Hepatic stellate cell (primary cell): ENCODE measurements around the gene SIPA1L3.
"Not testable (repeated sequence)": the region's sequence is repeated elsewhere in the genome, so short reads cannot be mapped to it uniquely, and the experiment has no call there.

ENCODE experiments used
- DNase-seq: peaks from one replicate; pipeline ENCODE4 v3.0.0; 2011; ENCODE audit warnings: low spot score

Gene SIPA1L3

DNA sequence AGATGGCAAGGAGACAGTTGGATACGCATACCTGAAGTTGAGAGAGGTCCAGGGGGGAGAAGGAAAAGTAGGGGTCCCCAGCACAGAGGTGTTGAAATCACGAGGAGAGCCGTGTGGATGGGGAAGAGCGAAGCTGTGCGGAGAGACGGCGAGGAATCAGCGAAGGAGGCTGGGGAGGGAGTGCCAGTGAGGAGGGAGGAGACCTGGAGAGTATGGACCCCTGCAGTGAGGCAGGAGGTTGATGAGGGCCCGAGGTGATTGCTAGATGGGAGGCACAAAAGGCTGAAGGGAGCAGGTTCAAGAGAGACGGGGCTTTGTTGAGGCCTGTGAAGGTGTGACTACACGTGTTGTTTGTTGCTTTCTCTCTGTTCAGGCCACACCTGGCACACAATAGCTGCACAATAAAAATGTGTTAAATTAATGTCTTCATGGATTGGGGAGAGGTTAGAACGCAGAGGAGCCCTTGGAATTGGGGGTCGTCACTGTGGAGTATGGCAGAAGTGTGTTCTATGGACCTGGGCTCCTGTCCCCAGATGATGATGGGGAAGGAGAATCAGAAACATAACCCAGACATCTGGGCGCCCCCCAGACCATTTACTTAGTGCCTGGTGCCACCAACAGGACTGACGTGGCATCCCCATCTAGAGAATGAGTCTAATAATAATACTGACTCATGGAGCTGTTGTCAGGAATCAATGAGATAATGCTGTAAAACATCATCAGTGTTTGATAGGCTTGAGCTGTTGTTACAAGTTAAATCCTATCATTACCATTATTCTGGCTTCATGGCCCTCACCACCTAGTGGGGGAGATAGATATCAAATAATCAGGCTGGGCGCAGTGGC, 137.5 kb downstream of the SIPA1L3 start:
- DNase-seq: peak; percentile 60

- no peak for DNase-seq
Observed at GRCh38 chr19:38045554-38046253, 138.7 kb downstream of the SIPA1L3 start.

DNA sequence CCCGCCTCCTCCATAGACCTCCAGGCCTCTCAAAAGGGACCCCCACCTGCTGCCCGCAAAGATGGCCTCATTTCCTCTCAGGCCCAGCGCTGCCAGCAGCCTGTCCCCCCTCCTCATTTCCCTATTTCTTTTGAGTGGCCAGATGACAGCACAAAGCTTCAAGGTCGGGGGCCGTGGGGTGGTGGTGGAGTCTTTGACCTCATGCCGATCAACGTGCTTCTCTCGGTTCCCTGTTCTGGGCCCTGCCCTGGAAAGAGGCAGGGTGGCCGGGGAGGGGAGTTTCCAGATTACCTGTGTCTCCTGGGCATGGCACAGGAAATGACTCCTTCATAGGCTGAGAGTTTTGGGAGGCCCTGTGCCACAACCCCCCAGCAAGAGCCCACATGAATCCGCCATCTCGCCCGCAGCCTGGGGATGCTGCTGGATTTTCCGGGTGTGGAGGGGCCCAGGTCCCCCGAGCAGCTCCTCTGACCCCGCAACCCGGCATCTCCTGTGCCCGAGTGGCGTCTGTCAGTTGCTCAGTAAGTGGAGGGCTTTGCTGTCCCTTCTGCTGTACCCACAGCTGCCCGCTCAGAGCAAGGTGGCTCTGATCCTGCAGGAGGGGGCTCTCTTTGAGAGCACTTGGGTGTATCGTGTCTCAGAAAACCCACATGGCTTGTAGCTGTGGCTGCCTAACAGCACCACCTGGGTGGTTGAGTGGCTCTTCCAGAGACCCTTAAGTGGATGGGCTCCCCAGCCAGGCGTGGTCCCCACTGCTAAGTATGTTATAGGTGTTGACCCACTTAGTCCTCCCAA, 139.4 kb downstream of the SIPA1L3 start:
- DNase-seq: no peak

- no peak for DNase-seq
Observed at GRCh38 chr19:38047049-38047438, 140.0 kb downstream of the SIPA1L3 start.

GRCh38 chr19:38047641-38048040, 140.6 kb downstream of the SIPA1L3 start:
- DNase-seq: no peak

DNA sequence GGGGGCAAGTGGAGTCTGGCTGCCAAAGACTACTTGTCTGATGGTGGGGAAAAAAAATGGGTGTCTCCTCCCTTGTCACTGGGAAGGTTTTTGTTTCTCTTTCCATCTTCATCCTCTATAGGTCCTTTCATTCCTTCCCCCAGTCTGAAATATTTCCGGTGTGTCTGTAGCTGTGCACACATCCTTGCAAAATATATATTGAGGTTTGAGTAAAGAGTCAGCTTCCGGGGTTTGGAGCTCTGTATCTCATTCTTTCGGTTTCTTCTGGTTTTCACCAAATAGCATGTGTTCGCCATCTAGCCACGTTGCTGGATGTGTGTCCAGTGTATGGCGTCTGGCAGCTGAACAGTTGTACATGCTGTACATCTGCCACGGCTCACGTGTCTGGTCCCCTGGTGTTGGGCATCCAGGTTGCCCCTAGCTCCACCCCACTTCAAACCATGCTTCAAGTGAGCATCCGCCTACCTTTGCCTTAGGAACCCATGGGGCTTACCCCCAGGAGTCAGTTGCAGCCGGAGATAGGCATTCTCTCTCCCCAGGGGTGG, 142.2 kb downstream of the SIPA1L3 start:
- no peak for DNase-seq

DNA sequence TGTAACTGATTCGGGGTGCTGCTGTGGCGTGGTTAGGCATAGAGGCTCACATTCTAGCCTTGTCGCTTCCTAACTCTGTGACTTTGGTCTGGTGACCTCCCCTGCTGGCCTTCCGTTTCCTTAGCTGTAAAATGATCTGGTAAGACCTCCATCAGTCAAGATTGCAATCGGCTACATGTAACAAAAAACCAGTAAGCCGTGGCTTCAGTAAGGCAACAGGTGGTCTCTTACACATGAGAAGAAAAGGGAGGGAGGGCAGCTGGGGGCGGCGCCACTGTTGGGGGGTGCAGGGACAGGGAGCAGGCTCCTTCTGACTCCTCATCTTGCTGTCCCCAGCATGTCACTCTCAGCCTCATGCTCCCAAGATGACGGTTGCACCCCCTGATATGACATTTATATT, 148.0 kb downstream of the SIPA1L3 start:
- no peak for DNase-seq

GRCh38 chr19:38055655-38056521, 148.9 kb downstream of the SIPA1L3 start:
- no peak for DNase-seq

- DNase-seq: no peak
Observed at GRCh38 chr19:38056646-38057045, 149.6 kb downstream of the SIPA1L3 start.

- no peak for DNase-seq
Observed at GRCh38 chr19:38057959-38058690, 151.1 kb downstream of the SIPA1L3 start.

DNA sequence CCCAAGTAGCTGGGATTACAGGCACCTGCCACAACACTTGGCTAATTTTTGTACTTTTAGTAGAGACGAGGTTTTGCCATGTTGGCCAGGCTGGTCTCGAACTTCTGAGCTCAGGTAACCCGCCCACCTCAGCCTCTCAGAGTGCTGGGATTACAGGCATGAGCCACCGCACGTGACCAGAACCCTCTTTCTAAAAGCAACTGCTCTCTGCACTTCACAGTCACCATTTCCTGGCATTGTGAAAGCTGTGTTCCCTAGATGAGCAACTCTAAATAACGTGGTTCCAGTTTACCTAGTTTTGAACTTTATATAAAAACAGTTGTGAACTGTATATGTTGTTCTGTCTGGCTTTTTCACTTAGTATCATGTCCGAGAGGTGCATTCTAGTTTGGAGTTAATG, 152.9 kb downstream of the SIPA1L3 start:
- no peak for DNase-seq

GRCh38 chr19:38060331-38060730, 153.3 kb downstream of the SIPA1L3 start:
- DNase-seq: no peak

- DNase-seq: peak; percentile 95
Observed at GRCh38 chr19:38061294-38061693, 154.3 kb downstream of the SIPA1L3 start.

GRCh38 chr19:38062959-38063761, 156.2 kb downstream of the SIPA1L3 start:
- no peak for DNase-seq

GRCh38 chr19:38063928-38064327, 156.9 kb downstream of the SIPA1L3 start:
- no peak for DNase-seq

GRCh38 chr19:38064661-38065425, 157.8 kb downstream of the SIPA1L3 start:
- no peak for DNase-seq

DNA sequence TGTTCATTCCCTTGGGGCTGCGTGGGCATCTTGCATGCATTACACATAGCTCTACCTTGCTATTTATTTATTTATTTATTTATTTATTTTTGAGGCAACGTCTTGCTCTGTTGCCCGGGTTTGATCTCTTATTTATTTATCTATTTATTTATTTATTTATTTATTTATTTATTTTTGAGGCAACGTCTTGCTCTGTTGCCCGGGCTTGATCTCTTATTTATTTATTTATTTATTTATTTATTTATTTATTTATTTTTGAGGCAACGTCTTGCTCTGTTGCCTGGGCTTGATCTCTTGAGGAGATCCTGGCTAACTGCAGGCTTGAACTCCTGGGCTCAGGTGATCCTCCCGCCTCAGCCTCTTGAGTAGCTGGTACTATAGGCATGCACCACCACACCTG, 158.8 kb downstream of the SIPA1L3 start:
- not testable (repeated sequence) for DNase-seq

GRCh38 chr19:38068826-38069225, 161.8 kb downstream of the SIPA1L3 start:
- DNase-seq: no peak

DNA sequence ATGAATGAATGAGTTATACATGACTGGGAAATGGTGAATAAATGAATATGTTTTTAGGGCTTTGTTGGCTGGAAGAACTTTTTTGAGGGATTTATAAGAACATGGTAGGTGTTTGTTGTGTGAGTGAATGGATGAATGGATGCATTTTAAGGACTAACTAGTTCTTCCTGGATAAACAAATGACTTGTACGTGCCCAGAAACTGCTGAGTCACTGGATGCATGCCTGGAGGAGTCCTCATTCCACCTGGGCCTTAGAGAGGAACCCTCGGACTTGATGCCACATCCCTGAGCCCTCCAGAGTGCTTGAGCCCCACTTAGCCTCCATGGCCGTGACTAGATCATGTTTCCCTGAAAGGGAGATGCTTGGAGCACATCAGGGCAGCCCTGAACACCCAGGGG, 163.6 kb downstream of the SIPA1L3 start:
- DNase-seq: no peak
